IMR-90 (cell line): ENCODE data around the gene WDR48. TPM values are rescaled to one million over a fixed set of nuclear protein-coding genes. Genes with fewer than 3 reads are reported as not detected.

Experiments used
- ATAC-seq: fragments of 200-7000 bp; cut with Tn5 transposase; 2 replicates; pipeline ENCODE4 v1.9.1; 2020; ENCODE audit warnings: low read depth, mild to moderate bottlenecking, moderate library complexity
- BruUV-seq: library from RNA; stranded (reverse); fragments of 400-500 nt; replicated peaks from 2 replicates; lab custom pipeline; 2021; lab: Mats Ljungman, UMichigan
- CTCF ChIA-PET: fragments of 300-600 bp; formaldehyde crosslinking; extraction: SDS; loops from one replicate; lab custom pipeline; 2021; ENCODE audit warnings: antibody characterized with exemption; lab: Yijun Ruan, JAX
- POLR2A ChIA-PET: fragments of 300-600 bp; sonication (Branson Sonifier 250); formaldehyde crosslinking; loops from one replicate; lab custom pipeline; 2022; ENCODE audit warnings: antibody characterized with exemption; ENCODE audit not compliant: unreplicated experiment; lab: Charles Lee
- DNase-seq: peaks from one replicate; pipeline ENCODE4 v3.0.0; 2013
- H2AFZ ChIP-seq: replicated peaks from 2 replicates; pipeline ENCODE3; 2013; ENCODE audit warnings: low read length, mild to moderate bottlenecking; ENCODE audit not compliant: poor library complexity
- H2AK5ac ChIP-seq: 2 replicates; pipeline ENCODE4 v1.6.1; 2013; ENCODE audit warnings: low read depth, low read length, inconsistent platforms
- H2AK9ac ChIP-seq: replicated peaks from 2 replicates; pipeline ENCODE3; 2013; ENCODE audit warnings: mild to moderate bottlenecking, low read depth, low read length, moderate library complexity; ENCODE audit not compliant: poor library complexity
- H2BK120ac ChIP-seq: 2 replicates; pipeline ENCODE4 v1.6.1; 2013; ENCODE audit warnings: low read depth, low read length, inconsistent platforms
- H2BK15ac ChIP-seq: 3 replicates; pipeline ENCODE4 v1.6.1; 2013; ENCODE audit warnings: low read depth, low read length, inconsistent platforms
- H2BK20ac ChIP-seq: 2 replicates; pipeline ENCODE4 v1.6.1; 2013; ENCODE audit warnings: low read depth, mild to moderate bottlenecking, inconsistent platforms, low read length, moderate library complexity
- H2BK5ac ChIP-seq: 2 replicates; pipeline ENCODE4 v1.6.1; 2013; ENCODE audit warnings: mild to moderate bottlenecking, low read depth, low read length, inconsistent platforms; ENCODE audit not compliant: poor library complexity, severe bottlenecking
- H3K14ac ChIP-seq: replicated peaks from 2 replicates; pipeline ENCODE4 v1.6.1; 2013; ENCODE audit warnings: low read depth, low read length, inconsistent platforms
- H3K18ac ChIP-seq: 2 replicates; pipeline ENCODE4 v1.6.1; 2013; ENCODE audit warnings: low read depth, low read length, control low read depth
- H3K23ac ChIP-seq: 2 replicates; pipeline ENCODE4 v1.6.1; 2013; ENCODE audit warnings: low read depth, low read length, inconsistent platforms
- H3K27ac ChIP-seq: 2 replicates; pipeline ENCODE4 v1.5.1; 2013; ENCODE audit warnings: mild to moderate bottlenecking, control low read depth, low read length; ENCODE audit not compliant: insufficient read depth
- H3K27me3 ChIP-seq: 2 replicates; pipeline ENCODE4 v1.6.1; 2013; ENCODE audit warnings: low read length; ENCODE audit not compliant: control insufficient read depth, insufficient read depth
- H3K36me3 ChIP-seq: 2 replicates; pipeline ENCODE4 v1.6.1; 2013; ENCODE audit warnings: low read length, mixed read lengths; ENCODE audit not compliant: control insufficient read depth, insufficient read depth
- H3K4ac ChIP-seq: 2 replicates; pipeline ENCODE4 v1.6.1; 2013; ENCODE audit warnings: low read depth, low read length, inconsistent platforms
- H3K4me1 ChIP-seq: 2 replicates; pipeline ENCODE4 v1.6.1; 2013; ENCODE audit warnings: low read length, mixed read lengths; ENCODE audit not compliant: control insufficient read depth, insufficient read depth
- H3K4me2 ChIP-seq: 2 replicates; pipeline ENCODE4 v1.6.1; 2013; ENCODE audit warnings: low read depth, mild to moderate bottlenecking, control low read depth, low read length, moderate library complexity
- H3K4me3 ChIP-seq: 2 replicates; pipeline ENCODE4 v1.5.1; 2013; ENCODE audit warnings: low read depth, mild to moderate bottlenecking, control low read depth, low read length, moderate library complexity; ENCODE audit not compliant: insufficient read depth
- H3K56ac ChIP-seq: 2 replicates; pipeline ENCODE4 v1.6.1; 2013; ENCODE audit warnings: low read length, inconsistent platforms; ENCODE audit not compliant: insufficient read depth; ENCODE audit errors: extremely low read depth
- H3K79me1 ChIP-seq, 2 experiments: 2 replicates each; pipeline ENCODE4 v1.6.1; 2013; ENCODE audit warnings: low read length in 2 of 2, inconsistent platforms in 1 of 2, low read depth in 1 of 2
- H3K9ac ChIP-seq: 2 replicates; pipeline ENCODE4 v1.6.1; 2013; ENCODE audit warnings: low read depth, low read length, control low read depth
- H3K9me1 ChIP-seq: 2 replicates; pipeline ENCODE4 v1.6.1; 2013; ENCODE audit warnings: low read length, inconsistent platforms; ENCODE audit not compliant: insufficient read depth
- H3K9me3 ChIP-seq: 2 replicates; pipeline ENCODE4 v1.6.1; 2013; ENCODE audit warnings: low read length; ENCODE audit not compliant: control insufficient read depth, insufficient read depth
- H4K20me1 ChIP-seq: 2 replicates; pipeline ENCODE4 v1.6.1; 2013; ENCODE audit warnings: low read length, inconsistent platforms; ENCODE audit not compliant: insufficient read depth
- H4K5ac ChIP-seq: 2 replicates; pipeline ENCODE4 v1.6.1; 2013; ENCODE audit warnings: mild to moderate bottlenecking, low read depth, low read length, control low read depth
- H4K8ac ChIP-seq, 2 experiments: 2 replicates each; pipeline ENCODE4 v1.6.1; 2013; ENCODE audit warnings: low read depth in 2 of 2, low read length in 2 of 2, control low read depth in 1 of 2, inconsistent platforms in 1 of 2
- H4K91ac ChIP-seq: 2 replicates; pipeline ENCODE4 v1.6.1; 2013; ENCODE audit warnings: low read depth, low read length, inconsistent platforms; ENCODE audit not compliant: insufficient read depth
- BHLHE40 ChIP-seq: fragments of 150-350 bp; IDR thresholded peaks from 2 replicates; pipeline ENCODE4 v1.6.1; 2016; ENCODE audit warnings: mild to moderate bottlenecking, low read depth, low read length
- CEBPB ChIP-seq: IDR thresholded peaks from 2 replicates; pipeline ENCODE4 v1.6.1; 2012; ENCODE audit warnings: low read depth, low read length, improper control_type of control experiment
- CHD1 ChIP-seq: IDR thresholded peaks from 2 replicates; pipeline ENCODE4 v1.6.1; 2012; ENCODE audit warnings: low read depth, low read length, improper control_type of control experiment
- CTCF ChIP-seq: conservative IDR thresholded peaks from 2 replicates; pipeline ENCODE4 v1.5.1; 2012; ENCODE audit warnings: mild to moderate bottlenecking, low read depth, low read length, improper control_type of control experiment
- ELK1 ChIP-seq: fragments of 150-350 bp; IDR thresholded peaks from 2 replicates; pipeline ENCODE4 v1.6.1; 2016; ENCODE audit warnings: low read depth, mild to moderate bottlenecking, low read length, moderate library complexity, borderline replicate concordance
- MAFK ChIP-seq: IDR thresholded peaks from 2 replicates; pipeline ENCODE4 v1.6.1; 2012; ENCODE audit warnings: low read depth, low read length, improper control_type of control experiment
- MAZ ChIP-seq: IDR thresholded peaks from 2 replicates; pipeline ENCODE4 v1.6.1; 2012; ENCODE audit warnings: low read depth, mild to moderate bottlenecking, low read length, improper control_type of control experiment, moderate library complexity, borderline replicate concordance
- NFE2L2 ChIP-seq: fragments of 150-350 bp; IDR thresholded peaks from 2 replicates; pipeline ENCODE4 v1.6.1; 2016; ENCODE audit warnings: low read depth, mild to moderate bottlenecking, low read length
- POLR2A ChIP-seq: IDR thresholded peaks from 2 replicates; pipeline ENCODE4 v1.6.1; 2012; ENCODE audit warnings: mild to moderate bottlenecking, low read depth, low read length
- RAD21 ChIP-seq: IDR thresholded peaks from 2 replicates; pipeline ENCODE4 v1.6.1; 2012; ENCODE audit warnings: low read length, improper control_type of control experiment
- USF2 ChIP-seq: fragments of 150-350 bp; IDR thresholded peaks from 2 replicates; pipeline ENCODE4 v1.6.1; 2017; ENCODE audit warnings: mild to moderate bottlenecking, antibody characterized with exemption, low read length, low read depth
- WGBS, 2 experiments: methylation state at CpG; one replicate each; pipeline versions ENCODE4 v1.1.5 to v1.1.7; 2013; ENCODE audit warnings: missing lambda C conversion rate in 2 of 2; ENCODE audit not compliant: insufficient read length in 1 of 2; ENCODE audit errors: extremely low coverage in 2 of 2; 5-methylcytosine and 5-hydroxymethylcytosine counted together
- dilution Hi-C: fragments of 300-500 bp; cut with HindIII; formaldehyde crosslinking; loops from one replicate; pipeline ENCODE4 v1.14.3; 2018; ENCODE audit warnings: low sequenced_read_pairs; ENCODE audit not compliant: unreplicated experiment
- in situ Hi-C: fragments of 300-500 bp; cut with MboI; formaldehyde crosslinking; loops from 3 replicates; pipeline ENCODE4 v1.14.3; 2019; ENCODE audit warnings: low sequenced_read_pairs, inconsistent platforms, mixed read lengths
- intact Hi-C: fragments of 100-400 bp; cut with micrococcal nuclease; formaldehyde crosslinking; loops from 2 replicates; pipeline ENCODE4 v1.10.0; 2022
- polyA plus RNA-seq, 3 experiments: library from polyadenylated mRNA; depleted of rRNA; stranded (reverse); fragments of >200 nt; gene quantifications; 2 replicates each; pipeline ENCODE4 v1.2.3, GENCODE V29; 2012; ENCODE audit warnings: low replicate concordance in 1 of 3
- total RNA-seq: library from RNA; depleted of rRNA; stranded (reverse); fragments of >200 nt; gene quantifications from 2 replicates; pipeline ENCODE4 v1.2.3, GENCODE V29; 2012

Gene WDR48
- total and polyA plus RNA-seq, 2 of the 4 experiments (the other 2 are of a cell fraction) = 14.4 to 41.2 TPM

GRCh38 chr3:39110041-39110639 lies 58.3 kb downstream of the WDR48 start:
- H3K27ac ChIP-seq = no peak overlapping the region
- no peak overlapping the region for H3K9ac ChIP-seq
- H2BK15ac ChIP-seq = no peak overlapping the region
- no CpG with 5 or more reads among the region's 2 CpGs for WGBS, 2 experiments
- H3K4ac ChIP-seq = no peak overlapping the region
- no peak overlapping the region for H3K18ac ChIP-seq
- H4K20me1 ChIP-seq = peaks cover 13% of the 10 kb centered on the region
- POLR2A ChIA-PET = no interaction called here
- TF ChIP-seq USF2 = no peak
- TF ChIP-seq POLR2A = no peak
- no peak for TF ChIP-seq RAD21
- no peak for TF ChIP-seq CTCF
- no peak for TF ChIP-seq NFE2L2
- no peak for TF ChIP-seq BHLHE40
- TF ChIP-seq MAFK = no peak
- TF ChIP-seq CEBPB = no peak
- TF ChIP-seq MAZ = no peak
- no peak for TF ChIP-seq CHD1
- TF ChIP-seq ELK1 = no peak
- H3K14ac ChIP-seq = no peak overlapping the region
- no peaks in the 10 kb centered on the region for H3K36me3 ChIP-seq
- intact Hi-C loops (no loop called here), in situ Hi-C loops (no loop called here), dilution Hi-C loops (no loop called here)
- no peaks in the 10 kb centered on the region for H3K9me3 ChIP-seq
- H3K4me1 ChIP-seq = peaks cover 4% of the 10 kb centered on the region; the same call in 1 of the 2 replicates
- no peak overlapping the region for H2AK5ac ChIP-seq
- H2AK9ac ChIP-seq = no peak overlapping the region
- ATAC-seq (no peak), DNase-seq (no peak)
- BruUV-seq = no TSS peak
- H2AFZ ChIP-seq = no peak overlapping the region
- H3K27me3 ChIP-seq = no peaks in the 10 kb centered on the region
- no peak overlapping the region for H3K4me2 ChIP-seq
- H2BK5ac ChIP-seq = no peak overlapping the region
- peaks cover 7% of the 10 kb centered on the region for H3K9me1 ChIP-seq
- no peak overlapping the region for H3K56ac ChIP-seq
- no peak overlapping the region for H4K91ac ChIP-seq
- no peak overlapping the region for H3K23ac ChIP-seq
- H2BK120ac ChIP-seq = no peak overlapping the region
- no peak overlapping the region for H2BK20ac ChIP-seq
- H4K5ac ChIP-seq = no peak overlapping the region
- H4K8ac ChIP-seq = no peak overlapping the region
- CTCF ChIA-PET = no interaction called here
- H3K4me3 ChIP-seq = no peak overlapping the region
- peaks cover 0 to 19% of the 10 kb centered on the region in 2 experiments; a peak in 3 of 4 replicates for H3K79me1 ChIP-seq
